Neural progenitor cell (in vitro differentiated cells): ENCODE data around the gene SERPINA12.

ENCODE experiments used
- CTCF ChIP-seq: fragments of 200-600 bp; sonication (generic); IDR thresholded peaks from 2 replicates; pipeline ENCODE4 v1.5.1; 2017; ENCODE audit warnings: antibody characterized with exemption, mild to moderate bottlenecking
- EZH2phosphoT487 ChIP-seq: fragments of 200-600 bp; sonication (generic); IDR thresholded peaks from 2 replicates; pipeline ENCODE4 v1.6.1; 2017; ENCODE audit warnings: antibody characterized with exemption

DNA sequence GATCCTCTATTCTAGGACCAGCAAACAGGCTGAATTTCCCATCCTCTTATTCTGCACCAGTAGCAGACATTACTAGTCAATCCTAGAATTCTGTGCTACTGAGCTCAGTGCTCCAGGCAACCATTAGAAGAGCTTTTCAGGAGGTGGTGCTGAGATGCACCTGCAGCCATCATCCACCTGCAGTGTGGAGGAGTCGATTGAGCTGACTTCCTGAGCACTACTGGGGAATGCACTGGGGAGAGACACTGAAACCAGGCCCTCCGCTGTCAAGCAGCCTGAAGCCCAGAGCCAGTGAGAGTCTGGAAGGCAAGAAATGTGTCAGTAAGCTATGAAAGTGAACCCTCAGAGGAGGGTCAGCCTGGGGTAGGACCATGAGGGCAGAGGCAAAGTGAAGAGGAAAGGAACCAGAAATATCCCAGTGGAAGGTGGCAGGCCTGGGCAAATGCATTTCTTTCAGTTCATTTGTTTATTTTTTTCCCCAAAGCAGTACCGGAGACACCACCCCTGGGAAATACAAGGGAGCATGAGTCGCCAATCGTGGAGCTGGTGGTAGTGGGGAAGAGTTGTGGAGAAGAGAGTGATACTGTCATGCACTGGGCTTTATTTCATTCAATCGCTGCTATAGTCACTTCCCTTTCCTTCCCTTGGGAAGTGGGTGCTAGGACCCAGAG is 28.9 kb upstream of the SERPINA12 start:
- TF ChIP-seq CTCF, result no peak
- no peak for TF ChIP-seq EZH2phosphoT487
